Gastrocnemius medialis (tissue), 4 donors: ENCODE data around the gene TBC1D5. TPM values are rescaled to one million over a fixed set of nuclear protein-coding genes. Genes with fewer than 3 reads are reported as not detected.

Experiments used
- ATAC-seq, 2 donors: fragments of 150-250 bp; one replicate each; pipeline ENCODE4 v1.9.1; 2016
- DNase-seq, 2 donors: peaks; one replicate each; pipeline ENCODE4 v3.0.0-alpha.2; 2019
- H3K27ac ChIP-seq, 4 donors: fragments of 200-600 bp; sonication (generic); 1 replicate in 1 of 4; 2 replicates in 3 of 4; pipeline ENCODE4 v1.5.1; 2016 to 2018; ENCODE audit warnings: mild to moderate bottlenecking in 2 of 4, moderate library complexity in 1 of 4
- H3K27me3 ChIP-seq, 3 donors: fragments of 200-600 bp; sonication (generic) in 2 of 3; 1 replicate in 1 of 3; 2 replicates in 2 of 3; pipeline versions ENCODE4 v1.5.1 to v1.6.0; 2016 to 2019; ENCODE audit warnings: mild to moderate bottlenecking in 1 of 3, moderate library complexity in 1 of 3
- H3K36me3 ChIP-seq, 2 donors: fragments of 200-600 bp; sonication (generic) in 1 of 2; one replicate each; pipeline ENCODE4 v1.5.1; 2017 to 2018
- H3K4me1 ChIP-seq, 2 donors: fragments of 200-600 bp; sonication (generic) in 1 of 2; one replicate each; pipeline ENCODE4 v1.5.1; 2016 to 2017; ENCODE audit warnings: mild to moderate bottlenecking in 2 of 2
- H3K4me3 ChIP-seq, 4 donors: fragments of 200-600 bp; sonication (generic) in 3 of 4; 1 replicate in 1 of 4; 2 replicates in 3 of 4; pipeline ENCODE4 v1.5.1; 2016 to 2019; ENCODE audit warnings: mild to moderate bottlenecking in 2 of 4
- H3K9me3 ChIP-seq, 3 donors: fragments of 200-600 bp; sonication (generic) in 2 of 3; 1 replicate in 1 of 3; 2 replicates in 2 of 3; pipeline ENCODE4 v1.5.1; 2016 to 2019
- POLR2A ChIP-seq, 2 donors: fragments of 450-650 bp; IDR thresholded peaks; one replicate each; pipeline ENCODE4 v1.6.1; 2017; ENCODE audit warnings: antibody characterized with exemption in 2 of 2, mild to moderate bottlenecking in 2 of 2, moderate library complexity in 2 of 2
- in situ Hi-C, 4 donors: fragments of 200-750 bp; cut with MboI; loops; one replicate each; pipeline versions ENCODE4 v1.15.0 to v1.8.0; 2017; ENCODE audit warnings: low sequenced_read_pairs in 4 of 4
- intact Hi-C: fragments of 100-400 bp; cut with DNase I; formaldehyde crosslinking; loops from one replicate; pipeline ENCODE4 v1.15.1; 2023; ENCODE audit warnings: low total_unique reads
- total RNA-seq, 4 donors: library from RNA; depleted of rRNA; stranded (reverse); fragments of >200 nt; gene quantifications; one replicate each; pipeline versions ENCODE4 v1.1.0 to v1.2.3, GENCODE V29; 2016
- TF ChIP-seq, protein P1 (sequence below), 5 experiments: fragments of 450-650 bp in 3 of 5; fragments of 200-600 bp in 2 of 5; sonication (generic) in 2 of 5; IDR thresholded peaks in 4 of 5; conservative IDR thresholded peaks in 1 of 5; 1 replicate in 4 of 5; 2 replicates in 1 of 5; pipeline ENCODE4 v1.5.1; 2016 to 2019; ENCODE audit warnings: antibody characterized with exemption in 5 of 5, mild to moderate bottlenecking in 3 of 5, moderate library complexity in 3 of 5

Gene TBC1D5
- total RNA-seq, 4 donors from 2014 or later = 20.3 to 34.4 (median 27.1) TPM

DNA sequence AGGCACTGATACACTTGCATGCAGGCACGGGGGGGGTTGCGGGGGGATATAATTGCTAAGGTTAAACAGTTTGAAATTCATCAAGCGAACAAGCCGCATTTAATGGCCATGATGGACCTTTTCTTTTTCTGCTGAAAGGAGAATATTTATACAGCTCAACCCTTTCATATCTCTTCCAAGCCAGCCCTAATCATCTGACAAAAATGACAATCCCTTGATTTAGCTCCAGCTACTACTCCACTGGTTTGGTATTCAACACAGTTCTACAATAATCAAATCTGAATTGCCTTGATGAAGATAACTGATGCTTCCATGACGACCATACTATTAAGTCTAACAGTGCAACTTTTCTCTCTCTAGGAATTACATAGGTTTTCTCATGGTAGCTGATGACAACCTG lies 482.7 kb downstream of the TBC1D5 start:
- TF ChIP-seq, protein P1, sequence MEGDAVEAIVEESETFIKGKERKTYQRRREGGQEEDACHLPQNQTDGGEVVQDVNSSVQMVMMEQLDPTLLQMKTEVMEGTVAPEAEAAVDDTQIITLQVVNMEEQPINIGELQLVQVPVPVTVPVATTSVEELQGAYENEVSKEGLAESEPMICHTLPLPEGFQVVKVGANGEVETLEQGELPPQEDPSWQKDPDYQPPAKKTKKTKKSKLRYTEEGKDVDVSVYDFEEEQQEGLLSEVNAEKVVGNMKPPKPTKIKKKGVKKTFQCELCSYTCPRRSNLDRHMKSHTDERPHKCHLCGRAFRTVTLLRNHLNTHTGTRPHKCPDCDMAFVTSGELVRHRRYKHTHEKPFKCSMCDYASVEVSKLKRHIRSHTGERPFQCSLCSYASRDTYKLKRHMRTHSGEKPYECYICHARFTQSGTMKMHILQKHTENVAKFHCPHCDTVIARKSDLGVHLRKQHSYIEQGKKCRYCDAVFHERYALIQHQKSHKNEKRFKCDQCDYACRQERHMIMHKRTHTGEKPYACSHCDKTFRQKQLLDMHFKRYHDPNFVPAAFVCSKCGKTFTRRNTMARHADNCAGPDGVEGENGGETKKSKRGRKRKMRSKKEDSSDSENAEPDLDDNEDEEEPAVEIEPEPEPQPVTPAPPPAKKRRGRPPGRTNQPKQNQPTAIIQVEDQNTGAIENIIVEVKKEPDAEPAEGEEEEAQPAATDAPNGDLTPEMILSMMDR (IDR thresholded peaks at IDR 0.05 in 4 of 5, conservative IDR thresholded peaks at IDR 0.05 in 1 of 5) = no peak
- no peak for TF ChIP-seq POLR2A (IDR thresholded peaks at IDR 0.05)
- Histone ChIP-seq H3K27ac (no peak overlapping the region), H3K4me3 (no peak overlapping the region), H3K9me3 (no peaks in the 10 kb centered on the region), H3K27me3 (no peaks in the 10 kb centered on the region), H3K4me1 (no peaks in the 10 kb centered on the region), H3K36me3 (no peaks in the 10 kb centered on the region)
- intact Hi-C loops (loop anchor here (2.0 kb wide), 2 partner anchors 153 to 581 kb away; no protein-coding TSS in a partner anchor), in situ Hi-C loops (loop anchor here (5.0 to 25.0 kb wide), 4 partner anchors 145 to 578 kb away; no protein-coding TSS in a partner anchor)
- DNase-seq (no peak), ATAC-seq (no peak)

DNA sequence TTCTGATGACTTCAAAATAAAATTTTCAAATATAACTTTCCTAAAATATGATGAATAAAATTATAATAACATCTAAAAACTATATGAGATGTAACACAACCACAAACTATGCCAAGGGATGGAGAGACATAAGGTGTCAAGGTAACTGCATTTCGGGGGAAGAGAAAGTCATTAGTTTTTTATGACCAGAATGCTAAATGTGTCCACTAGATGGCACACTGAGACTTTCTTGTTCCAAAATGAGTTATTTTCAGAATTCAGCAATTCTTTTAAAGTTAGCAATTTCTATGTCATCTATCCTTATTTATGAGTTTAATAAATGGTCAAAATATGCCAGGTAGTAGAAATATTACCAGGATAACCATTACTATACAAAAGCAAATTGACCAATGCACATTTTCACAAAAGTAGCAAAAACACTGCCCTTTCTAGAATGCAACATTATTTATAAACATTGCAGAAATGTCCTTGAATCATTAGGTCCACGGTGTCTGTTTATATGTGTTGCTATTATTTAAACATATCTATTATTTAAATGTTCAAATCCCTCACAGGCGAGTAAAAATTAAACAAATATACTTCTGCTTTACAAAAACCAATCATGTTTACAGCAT lies 483.5 kb downstream of the TBC1D5 start:
- TF ChIP-seq, protein P1 (IDR thresholded peaks at IDR 0.05 in 4 of 5, conservative IDR thresholded peaks at IDR 0.05 in 1 of 5) = peak; percentile 54 to 73 (median 60)
- no peak for TF ChIP-seq POLR2A (IDR thresholded peaks at IDR 0.05)
- no peaks in the 10 kb centered on the region for H3K27me3 ChIP-seq
- intact Hi-C loops (loop anchor here (2.0 kb wide), 2 partner anchors 154 to 582 kb away; no protein-coding TSS in a partner anchor), in situ Hi-C loops (loop anchor here (25.0 kb wide), 2 partner anchors 153 to 578 kb away; no protein-coding TSS in a partner anchor)
- no peaks in the 10 kb centered on the region for H3K36me3 ChIP-seq
- no peak overlapping the region for H3K27ac ChIP-seq
- H3K4me3 ChIP-seq = no peak overlapping the region
- H3K9me3 ChIP-seq = no peaks in the 10 kb centered on the region
- ATAC-seq (no peak), DNase-seq (no peak)
- no peaks in the 10 kb centered on the region for H3K4me1 ChIP-seq

DNA sequence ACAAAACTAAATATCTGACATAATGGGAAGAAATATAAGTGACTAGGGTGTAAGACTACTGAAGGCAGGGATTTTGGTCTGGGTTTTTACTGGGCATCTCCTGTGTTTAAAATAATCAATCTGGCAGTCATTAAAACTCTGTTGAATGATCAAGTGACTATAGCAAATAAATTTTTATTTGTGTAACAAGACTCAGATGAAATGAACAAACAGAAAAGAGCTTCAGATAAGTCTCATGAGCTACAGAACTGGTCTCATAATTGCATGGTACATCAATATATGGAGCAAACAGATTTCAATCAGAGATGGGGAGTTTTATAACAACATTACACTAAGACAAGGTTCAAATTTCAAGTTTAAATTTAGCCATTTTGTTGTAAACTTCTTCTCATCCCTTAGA lies 485.2 kb downstream of the TBC1D5 start:
- TF ChIP-seq POLR2A (IDR thresholded peaks at IDR 0.05) = no peak
- no peaks in the 10 kb centered on the region for H3K27me3 ChIP-seq
- no peaks in the 10 kb centered on the region for H3K9me3 ChIP-seq
- no peak overlapping the region for H3K27ac ChIP-seq
- H3K4me1 ChIP-seq = no peaks in the 10 kb centered on the region
- in situ Hi-C loops (loop anchor here (25.0 kb wide), 2 partner anchors 155 to 580 kb away; no protein-coding TSS in a partner anchor), intact Hi-C loops (no loop called here)
- ATAC-seq (no peak), DNase-seq (no peak)
- no peaks in the 10 kb centered on the region for H3K36me3 ChIP-seq
- H3K4me3 ChIP-seq = no peak overlapping the region

DNA sequence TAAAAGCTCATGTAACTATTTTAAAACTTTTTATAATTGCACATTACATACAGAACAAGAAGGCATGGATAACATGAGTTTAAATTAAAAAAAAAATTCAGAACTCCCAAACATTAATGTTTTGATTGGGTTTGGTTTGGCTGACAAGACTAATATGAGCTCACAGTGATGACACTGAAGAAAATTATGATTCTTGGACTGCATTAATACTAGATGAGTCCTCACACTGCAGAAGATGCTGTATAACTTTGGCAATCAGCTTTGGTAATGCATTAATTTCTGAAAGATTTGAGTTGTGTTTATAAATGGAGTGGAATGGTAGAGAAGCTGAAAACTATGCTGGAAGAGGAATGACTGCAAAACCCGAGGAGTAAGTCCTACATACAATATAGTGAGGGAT lies 498.8 kb downstream of the TBC1D5 start:
- intact Hi-C loops = no loop called here
- Histone ChIP-seq H3K4me3 (no peak overlapping the region), H3K36me3 (no peaks in the 10 kb centered on the region), H3K27ac (no peak overlapping the region), H3K9me3 (no peaks in the 10 kb centered on the region), H3K27me3 (no peaks in the 10 kb centered on the region), H3K4me1 (no peaks in the 10 kb centered on the region)
- in situ Hi-C loops = loop anchor here in 2 of 4 donors (10.0 kb wide), 2 partner anchors 629 to 649 kb away; no protein-coding TSS in a partner anchor
- ATAC-seq (no peak), DNase-seq (no peak)
- TF ChIP-seq POLR2A (IDR thresholded peaks at IDR 0.05) = no peak
- TF ChIP-seq, protein P1 (IDR thresholded peaks at IDR 0.05 in 4 of 5, conservative IDR thresholded peaks at IDR 0.05 in 1 of 5) = no peak

DNA sequence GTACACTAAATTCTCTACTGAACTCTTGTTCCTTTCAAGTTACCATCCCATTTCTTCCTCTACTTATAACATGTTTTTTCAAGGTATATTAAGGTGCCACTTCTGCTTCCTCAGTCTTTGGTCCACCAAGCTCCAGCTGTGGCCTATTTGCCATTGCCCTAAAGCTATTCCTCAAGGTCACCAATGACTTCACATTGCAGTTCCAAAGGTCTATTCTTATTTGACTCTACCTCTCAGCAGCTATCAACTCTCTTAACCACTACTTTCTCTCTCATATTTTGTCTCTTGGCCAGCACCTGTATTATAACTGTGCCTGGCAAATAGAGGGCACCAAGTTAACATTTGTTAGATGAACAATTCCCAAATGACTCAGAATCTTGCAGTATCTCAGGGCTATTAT lies 503.0 kb downstream of the TBC1D5 start:
- no peaks in the 10 kb centered on the region for H3K9me3 ChIP-seq
- H3K36me3 ChIP-seq = no peaks in the 10 kb centered on the region
- TF ChIP-seq POLR2A (IDR thresholded peaks at IDR 0.05) = no peak
- TF ChIP-seq, protein P1 (IDR thresholded peaks at IDR 0.05 in 4 of 5, conservative IDR thresholded peaks at IDR 0.05 in 1 of 5) = no peak
- H3K27me3 ChIP-seq = no peaks in the 10 kb centered on the region
- peaks cover 7 to 9% of the 10 kb centered on the region in 2 donors for H3K4me1 ChIP-seq
- DNase-seq (no peak), ATAC-seq (no peak)
- H3K27ac ChIP-seq = no peak overlapping the region
- in situ Hi-C loops (loop anchor here in 3 of 4 donors (5.0 to 10.0 kb wide), 2 partner anchors 642 to 645 kb away; no protein-coding TSS in a partner anchor), intact Hi-C loops (loop anchor here (10.0 kb wide), 2 partner anchors 395 to 475 kb away; no protein-coding TSS in a partner anchor)
- no peak overlapping the region for H3K4me3 ChIP-seq
